SIG-M5 (cell line): ENCODE results near the gene RIN3.

Experiments
- DNase-seq: peaks from one replicate; lab custom pipeline; 2025; lab: John Stamatoyannopoulos, UW

RIN3 gene

GRCh38 chr14:92646952-92647796, 133.6 kb downstream of the RIN3 start:
- no peak for DNase-seq

GRCh38 chr14:92647797-92648279, 134.3 kb downstream of the RIN3 start:
- DNase-seq, result peak; percentile 43

- no peak for DNase-seq
These were observed 135.5 kb downstream of the RIN3 start for GRCh38 chr14:92649066-92649465.

DNA sequence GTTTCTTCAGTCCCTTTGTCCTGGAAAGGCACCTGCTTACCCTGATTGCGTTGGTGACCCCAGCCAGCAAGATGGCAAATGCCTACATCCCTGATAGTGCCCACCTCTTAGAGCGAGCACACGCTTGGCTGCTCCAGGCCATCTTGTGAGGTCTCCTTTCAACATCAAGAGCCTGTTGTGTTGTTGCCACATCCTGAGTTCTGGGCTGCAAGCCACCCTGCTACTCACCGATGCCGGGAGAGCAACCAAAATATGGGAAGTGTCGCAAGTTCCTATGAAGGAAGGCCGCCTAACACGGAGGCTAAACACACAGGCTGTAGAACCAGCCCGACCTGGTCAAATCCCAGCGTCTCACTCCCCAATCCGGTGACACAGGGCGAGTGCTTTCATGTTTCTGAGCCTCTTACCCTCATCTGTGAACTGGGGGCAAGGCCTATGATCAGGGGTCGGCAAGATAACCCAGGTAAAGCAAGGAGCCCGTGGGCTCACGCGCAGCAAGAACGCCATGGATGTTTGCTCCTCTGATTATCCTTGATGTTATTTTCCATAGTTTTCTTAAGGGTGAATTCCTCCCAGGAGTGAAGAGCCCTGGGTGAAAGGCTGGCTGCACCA, 136.5 kb downstream of the RIN3 start:
- peak; percentile 80 for DNase-seq

DNA sequence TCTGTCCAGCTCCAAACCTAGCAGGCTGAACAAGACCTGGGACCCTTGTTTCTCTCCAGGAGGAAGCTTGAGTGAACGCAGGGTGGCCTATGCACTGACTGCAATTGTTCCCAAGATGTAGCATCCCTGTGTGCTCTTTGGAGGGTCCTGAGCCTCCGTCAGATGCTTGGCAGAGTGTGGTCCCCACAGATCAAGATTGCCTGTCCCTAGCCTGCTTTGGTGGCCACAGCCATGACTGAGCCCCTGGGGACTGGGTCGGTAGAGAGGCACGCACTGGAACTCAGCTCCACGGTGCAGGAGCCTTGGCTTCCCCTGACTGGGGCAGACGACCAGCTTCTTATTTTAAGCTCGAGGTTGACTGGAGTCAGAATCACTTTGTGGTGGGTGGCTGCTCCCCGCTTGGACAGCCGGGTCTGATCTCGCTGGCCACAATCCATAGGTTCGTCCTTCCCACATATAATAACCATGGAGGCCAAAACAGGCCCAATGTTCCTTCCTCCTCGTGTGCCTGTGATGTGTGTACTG, 137.1 kb downstream of the RIN3 start:
- no peak for DNase-seq

DNA sequence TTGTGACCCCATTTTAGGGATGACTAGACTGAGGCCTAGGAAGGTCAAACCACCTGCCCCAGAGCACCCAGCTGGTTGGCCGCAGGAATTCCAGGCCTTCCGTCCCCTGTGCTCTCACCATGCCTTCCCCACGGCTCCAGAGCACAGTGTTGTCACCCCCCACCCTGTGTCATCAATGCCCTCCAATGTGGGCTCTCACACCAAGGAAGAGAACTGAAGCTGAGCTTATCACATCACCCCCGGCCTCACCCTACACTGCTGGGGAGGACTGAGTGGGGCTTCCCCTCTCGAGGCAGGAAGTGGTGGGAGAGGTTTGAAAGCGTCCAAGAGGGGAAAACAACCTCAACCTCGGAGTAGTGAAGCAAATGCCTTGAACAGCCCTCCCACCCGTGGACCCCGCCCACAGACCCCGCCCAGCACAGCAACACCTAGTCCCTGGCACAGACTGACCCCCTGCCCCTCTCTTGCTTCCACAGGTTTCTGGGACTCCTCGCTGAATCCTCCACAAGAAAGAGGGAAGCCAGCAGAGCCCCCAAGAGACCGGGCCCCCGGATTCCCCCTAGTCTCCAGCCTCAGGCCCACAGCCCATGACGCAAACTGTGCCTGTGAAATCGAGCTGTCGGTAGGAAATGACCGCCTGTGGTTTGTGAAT, 137.7 kb downstream of the RIN3 start:
- DNase-seq, result no peak

- DNase-seq, result no peak
These were observed 138.3 kb downstream of the RIN3 start for GRCh38 chr14:92651758-92652406.

GRCh38 chr14:92652413-92653151, 139.0 kb downstream of the RIN3 start:
- no peak for DNase-seq

GRCh38 chr14:92653162-92653651, 139.6 kb downstream of the RIN3 start:
- no peak for DNase-seq

GRCh38 chr14:92654239-92654901, 140.8 kb downstream of the RIN3 start:
- no peak for DNase-seq

DNA sequence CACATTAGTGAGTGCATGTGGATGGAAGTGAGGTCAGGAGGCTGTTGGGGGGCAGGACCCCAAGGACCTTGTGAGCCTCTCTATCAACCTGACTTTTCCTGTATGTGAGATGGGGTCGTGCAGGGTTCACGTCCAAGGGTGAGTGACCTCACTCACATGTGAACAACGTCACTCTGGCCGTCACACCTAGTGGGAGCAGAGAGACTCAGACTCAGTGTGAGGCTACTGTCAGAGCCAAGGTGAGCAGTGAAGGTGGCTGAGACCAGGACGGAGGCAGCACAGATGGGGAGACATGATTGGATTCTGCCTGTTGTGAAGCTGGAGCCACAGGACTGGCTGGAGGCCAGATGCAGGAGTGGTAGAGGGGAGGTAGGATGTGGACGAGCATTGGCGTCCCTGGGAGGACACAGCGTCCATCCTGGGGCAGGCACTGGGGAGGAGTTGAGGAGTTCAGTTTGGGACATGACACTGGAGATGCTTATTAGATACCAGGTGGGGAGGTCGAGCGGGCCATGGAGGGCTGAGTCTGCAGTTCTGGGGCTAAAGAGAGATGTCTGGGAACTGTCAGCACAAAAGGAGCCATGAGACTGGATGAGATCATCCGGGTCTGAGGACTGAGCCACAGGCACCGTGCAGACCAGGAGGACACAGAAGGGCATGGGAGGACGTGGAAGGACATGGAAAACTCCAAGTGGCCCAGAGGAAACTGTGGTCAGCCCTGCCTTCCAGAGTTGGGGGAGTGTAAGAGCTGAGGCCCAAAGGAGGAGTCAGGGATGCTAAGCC, 142.0 kb downstream of the RIN3 start:
- no peak for DNase-seq

- no peak for DNase-seq
These were observed 142.9 kb downstream of the RIN3 start for GRCh38 chr14:92656306-92657081.

- DNase-seq, result no peak
These were observed 144.0 kb downstream of the RIN3 start for GRCh38 chr14:92657457-92658142.

DNA sequence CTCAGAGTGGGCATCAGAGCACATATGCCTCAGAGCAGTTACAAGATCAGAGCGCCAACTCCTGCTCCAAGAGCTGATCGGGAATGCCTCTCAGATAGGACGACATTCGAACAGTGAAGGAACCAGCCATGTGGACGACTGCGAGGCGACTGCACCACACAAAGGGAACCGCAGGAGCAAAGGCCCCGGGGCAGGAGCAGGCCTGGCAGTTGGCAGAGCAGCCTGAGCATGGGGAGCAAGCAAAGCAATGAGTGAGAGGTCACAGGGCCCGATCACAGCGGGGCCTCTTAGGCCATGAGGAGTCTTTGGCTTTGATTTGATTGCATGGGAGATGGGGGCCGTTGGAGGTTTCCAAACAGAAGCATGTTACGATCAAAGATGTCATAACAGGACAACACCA, 144.6 kb downstream of the RIN3 start:
- DNase-seq, result no peak

DNA sequence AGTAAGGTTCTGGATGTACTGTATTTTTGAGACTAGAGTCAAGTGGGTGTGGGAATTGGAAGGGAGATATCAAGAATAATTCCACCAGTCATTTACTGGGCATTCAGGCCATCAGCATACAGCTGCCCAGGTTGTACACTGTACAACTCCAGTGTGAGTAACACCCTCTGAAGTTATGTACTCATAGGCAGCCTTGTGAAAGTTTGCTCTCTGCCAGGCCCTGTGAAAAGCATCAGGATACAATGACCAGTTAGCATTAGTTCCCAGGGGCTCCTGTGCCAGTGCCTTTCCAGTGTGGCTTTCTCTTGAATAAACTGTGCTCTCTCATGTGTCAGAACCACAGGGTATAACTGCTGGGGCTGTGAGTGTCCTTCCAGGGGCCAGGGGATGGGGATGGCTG, 145.1 kb downstream of the RIN3 start:
- DNase-seq, result no peak

DNA sequence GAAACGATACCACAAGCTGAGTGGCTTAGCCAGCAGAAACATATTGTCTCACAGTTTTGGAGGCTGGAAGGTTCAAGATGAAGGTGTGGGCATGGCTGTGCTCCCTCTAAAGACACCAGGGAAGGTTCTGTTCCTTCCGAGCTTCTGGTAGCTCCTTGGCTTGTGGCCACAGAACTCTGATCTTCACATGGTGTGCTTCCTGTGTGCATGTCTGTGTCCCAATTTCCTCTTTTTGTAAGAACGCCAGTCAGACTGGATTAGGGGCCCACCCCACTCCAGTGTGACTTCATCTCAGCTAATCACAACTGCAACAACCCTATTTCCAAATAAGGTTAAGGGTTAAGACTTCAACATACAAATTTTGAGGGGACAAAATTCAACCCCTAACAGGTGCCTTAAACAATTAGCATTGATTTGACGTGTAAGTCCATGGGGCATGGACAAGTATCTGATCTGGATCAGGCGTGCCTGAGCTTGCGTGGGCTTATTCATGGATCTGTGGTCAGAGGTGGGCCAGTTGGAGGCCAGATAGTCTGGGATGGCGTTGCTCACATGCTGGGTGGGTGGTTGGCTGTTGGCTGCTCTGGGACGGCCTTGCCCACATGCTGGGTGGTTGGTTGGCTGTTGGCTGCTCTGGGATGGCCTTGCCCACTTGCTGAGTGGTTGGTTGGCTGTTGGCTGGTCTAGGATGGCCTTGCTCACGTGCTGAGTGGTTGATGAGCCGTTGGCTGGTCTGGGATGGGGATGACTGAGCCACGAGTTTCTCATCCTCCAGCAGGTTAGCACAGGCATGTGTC, 146.4 kb downstream of the RIN3 start:
- peak; percentile 82 for DNase-seq

DNA sequence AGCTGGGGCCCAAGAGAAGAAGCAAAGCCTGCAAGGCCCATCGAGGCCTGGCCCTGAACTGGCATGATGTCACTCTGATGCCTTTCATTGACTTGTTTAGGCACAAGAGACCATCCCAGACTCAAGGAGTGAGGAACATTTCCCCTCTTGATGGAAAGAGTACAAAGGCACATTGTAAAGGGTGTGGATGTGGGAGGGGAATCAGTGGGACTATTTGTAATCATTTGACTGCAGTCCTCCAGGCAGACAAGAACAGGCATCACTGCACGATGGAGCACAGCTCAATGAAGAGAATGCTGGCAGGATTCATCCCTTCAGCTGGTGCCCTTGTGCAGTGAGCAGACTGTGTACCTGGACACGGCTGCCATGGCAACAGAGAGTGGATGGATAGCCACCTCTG, 147.0 kb downstream of the RIN3 start:
- no peak for DNase-seq

- DNase-seq, result no peak
These were observed 149.5 kb downstream of the RIN3 start for GRCh38 chr14:92663049-92663448.
